ENCODE measurements around the gene MFAP5.

The MFAP5 gene

GRCh38 chr12:8662593-8662992, at the start of gene MFAP5:
Gene MFAP5 (minus strand): TSS chr12:8662826. CDS start chr12:8662104, 722 bp downstream.
- peaks cover 4% of the 10 kb centered on the region for H3K27me3 Mint-ChIP-seq
- H3K4me3 Mint-ChIP-seq = no peak within 1 kb of the TSS
- no peaks in the 10 kb centered on the region for H3K9me3 Mint-ChIP-seq (ENCODE audit: low read depth)
- no peaks in the 10 kb centered on the region for H3K4me1 Mint-ChIP-seq (ENCODE audit: low read depth)
- no peak within 1 kb of the TSS for H3K27ac Mint-ChIP-seq
- H3K36me3 Mint-ChIP-seq = no peaks in the 10 kb centered on the region

- H3K4me1 Mint-ChIP-seq (ENCODE audit: low read depth) = peaks cover 11% of the 10 kb centered on the region
- H3K36me3 Mint-ChIP-seq = peaks cover 2% of the 10 kb centered on the region
- no peak overlapping the region for H3K27ac Mint-ChIP-seq
- H3K27me3 Mint-ChIP-seq = no peaks in the 10 kb centered on the region
- no peaks in the 10 kb centered on the region for H3K9me3 Mint-ChIP-seq (ENCODE audit: low read depth)
- no peak overlapping the region for H3K4me3 Mint-ChIP-seq
Measured at GRCh38 chr12:8709124-8709830, 46.7 kb upstream of the MFAP5 start.

- Mint-ChIP-seq H3K4me3 (no peak overlapping the region), H3K27ac (no peak overlapping the region), H3K36me3 (peaks cover 2% of the 10 kb centered on the region), H3K9me3 (ENCODE audit: low read depth) (no peaks in the 10 kb centered on the region), H3K27me3 (no peaks in the 10 kb centered on the region), H3K4me1 (ENCODE audit: low read depth) (peaks cover 20% of the 10 kb centered on the region)
Measured at GRCh38 chr12:8702159-8702558, 39.5 kb upstream of the MFAP5 start.

GRCh38 chr12:8701046-8701660, 38.5 kb upstream of the MFAP5 start:
- H3K36me3 Mint-ChIP-seq = peaks cover 2% of the 10 kb centered on the region

GRCh38 chr12:8699714-8700113, 37.1 kb upstream of the MFAP5 start:
- H3K36me3 Mint-ChIP-seq = peaks cover 2% of the 10 kb centered on the region
- peak overlapping the region; percentile 83 for H3K4me3 Mint-ChIP-seq
- H3K4me1 Mint-ChIP-seq (ENCODE audit: low read depth) = peaks cover 27% of the 10 kb centered on the region
- H3K27me3 Mint-ChIP-seq = no peaks in the 10 kb centered on the region
- H3K27ac Mint-ChIP-seq = peak overlapping the region; percentile 37
- H3K9me3 Mint-ChIP-seq (ENCODE audit: low read depth) = no peaks in the 10 kb centered on the region

More at GRCh38 chr12:8701046-8701660, 38.5 kb upstream of the MFAP5 start:
- Mint-ChIP-seq H3K4me3 (no peak overlapping the region), H3K9me3 (ENCODE audit: low read depth) (no peaks in the 10 kb centered on the region), H3K27me3 (no peaks in the 10 kb centered on the region), H3K27ac (no peak overlapping the region), H3K4me1 (ENCODE audit: low read depth) (peaks cover 27% of the 10 kb centered on the region)

- no peaks in the 10 kb centered on the region for H3K9me3 Mint-ChIP-seq (ENCODE audit: low read depth)
- peaks cover 2% of the 10 kb centered on the region for H3K36me3 Mint-ChIP-seq
- H3K27ac Mint-ChIP-seq = peak overlapping the region; percentile 88
- peak overlapping the region; percentile 94 for H3K4me3 Mint-ChIP-seq
- peaks cover 27% of the 10 kb centered on the region for H3K4me1 Mint-ChIP-seq (ENCODE audit: low read depth)
- H3K27me3 Mint-ChIP-seq = no peaks in the 10 kb centered on the region
Measured at GRCh38 chr12:8698879-8699278, 36.3 kb upstream of the MFAP5 start.

GRCh38 chr12:8698132-8698851, 35.7 kb upstream of the MFAP5 start:
- peak overlapping the region; percentile 94 for H3K4me3 Mint-ChIP-seq
- H3K27ac Mint-ChIP-seq = peak overlapping the region; percentile 86
- peaks cover 2% of the 10 kb centered on the region for H3K36me3 Mint-ChIP-seq
- H3K27me3 Mint-ChIP-seq = no peaks in the 10 kb centered on the region
- no peaks in the 10 kb centered on the region for H3K9me3 Mint-ChIP-seq (ENCODE audit: low read depth)
- peaks cover 27% of the 10 kb centered on the region for H3K4me1 Mint-ChIP-seq (ENCODE audit: low read depth)

GRCh38 chr12:8697476-8698131, 35.0 kb upstream of the MFAP5 start, which contains the start of gene RIMKLB:
Gene RIMKLB (plus strand): TSS chr12:8697991. CDS start chr12:8713867, 15,876 bp downstream.
- H3K4me3 Mint-ChIP-seq = peak within 1 kb of the TSS; percentile 94
- peak within 1 kb of the TSS; percentile 88 for H3K27ac Mint-ChIP-seq
- H3K36me3 Mint-ChIP-seq = peaks cover 2% of the 10 kb centered on the region
- H3K9me3 Mint-ChIP-seq (ENCODE audit: low read depth) = no peaks in the 10 kb centered on the region
- peaks cover 31% of the 10 kb centered on the region for H3K4me1 Mint-ChIP-seq (ENCODE audit: low read depth)
- H3K27me3 Mint-ChIP-seq = no peaks in the 10 kb centered on the region

- Mint-ChIP-seq H3K27ac (peak overlapping the region; percentile 50), H3K4me3 (peak overlapping the region; percentile 85), H3K4me1 (ENCODE audit: low read depth) (peaks cover 34% of the 10 kb centered on the region), H3K27me3 (no peaks in the 10 kb centered on the region), H3K9me3 (ENCODE audit: low read depth) (no peaks in the 10 kb centered on the region), H3K36me3 (peaks cover 2% of the 10 kb centered on the region)
Measured at GRCh38 chr12:8697120-8697475, 34.5 kb upstream of the MFAP5 start.

GRCh38 chr12:8696442-8697090, 33.9 kb upstream of the MFAP5 start:
- Mint-ChIP-seq H3K36me3 (peaks cover 2% of the 10 kb centered on the region), H3K9me3 (ENCODE audit: low read depth) (no peaks in the 10 kb centered on the region), H3K4me3 (peak overlapping the region; percentile 85), H3K27ac (peak overlapping the region; percentile 50), H3K27me3 (no peaks in the 10 kb centered on the region), H3K4me1 (ENCODE audit: low read depth) (peaks cover 32% of the 10 kb centered on the region)

- Mint-ChIP-seq H3K9me3 (ENCODE audit: low read depth) (no peaks in the 10 kb centered on the region), H3K4me3 (no peak overlapping the region), H3K27ac (no peak overlapping the region), H3K4me1 (ENCODE audit: low read depth) (peaks cover 26% of the 10 kb centered on the region), H3K36me3 (no peaks in the 10 kb centered on the region), H3K27me3 (no peaks in the 10 kb centered on the region)
Measured at GRCh38 chr12:8695116-8695515, 32.5 kb upstream of the MFAP5 start.

- Mint-ChIP-seq H3K9me3 (ENCODE audit: low read depth) (no peaks in the 10 kb centered on the region), H3K4me3 (no peak overlapping the region), H3K27ac (no peak overlapping the region), H3K4me1 (ENCODE audit: low read depth) (peaks cover 15% of the 10 kb centered on the region), H3K36me3 (no peaks in the 10 kb centered on the region), H3K27me3 (no peaks in the 10 kb centered on the region)
Measured at GRCh38 chr12:8692573-8692972, 29.9 kb upstream of the MFAP5 start.

- Mint-ChIP-seq H3K27me3 (no peaks in the 10 kb centered on the region), H3K4me3 (no peak overlapping the region), H3K4me1 (ENCODE audit: low read depth) (peaks cover 7% of the 10 kb centered on the region), H3K9me3 (ENCODE audit: low read depth) (no peaks in the 10 kb centered on the region), H3K27ac (no peak overlapping the region), H3K36me3 (no peaks in the 10 kb centered on the region)
Measured at GRCh38 chr12:8689681-8690080, 27.1 kb upstream of the MFAP5 start.

GRCh38 chr12:8687846-8688601, 25.4 kb upstream of the MFAP5 start:
- Mint-ChIP-seq H3K4me3 (no peak overlapping the region), H3K27me3 (no peaks in the 10 kb centered on the region), H3K9me3 (ENCODE audit: low read depth) (no peaks in the 10 kb centered on the region), H3K27ac (no peak overlapping the region), H3K36me3 (no peaks in the 10 kb centered on the region), H3K4me1 (ENCODE audit: low read depth) (peaks cover 6% of the 10 kb centered on the region)

All from activated naive CD8-positive, alpha-beta T cell (primary cell).